Osteoblast (primary cell): ENCODE results near the gene HIVEP2. TPM values are rescaled to one million over a fixed set of nuclear protein-coding genes. Genes with fewer than 3 reads are reported as not detected.

Source experiments
- DNase-seq: peaks from one replicate; pipeline ENCODE4 v3.0.0; 2011; ENCODE audit warnings: low spot score, mixed read lengths; ENCODE audit not compliant: insufficient read length; ENCODE audit errors: missing footprints
- H2AFZ ChIP-seq: 2 replicates; pipeline ENCODE4 v1.6.0; 2011; ENCODE audit warnings: mild to moderate bottlenecking, low read length
- H3K27ac ChIP-seq: 2 replicates; pipeline ENCODE4 v1.5.1; 2011; ENCODE audit warnings: mild to moderate bottlenecking, low read depth, low read length, moderate library complexity
- H3K27me3 ChIP-seq: 2 replicates; pipeline ENCODE4 v1.6.0; 2012; ENCODE audit warnings: mild to moderate bottlenecking, control low read depth, inconsistent platforms, low read length, moderate library complexity; ENCODE audit not compliant: insufficient read depth
- H3K36me3 ChIP-seq: 2 replicates; pipeline ENCODE4 v1.5.1; 2011; ENCODE audit warnings: mild to moderate bottlenecking, low read length, control low read depth, moderate library complexity; ENCODE audit not compliant: insufficient read depth
- H3K4me1 ChIP-seq: 2 replicates; pipeline ENCODE4 v1.5.1; 2011; ENCODE audit warnings: mild to moderate bottlenecking, low read length, control low read depth, moderate library complexity; ENCODE audit not compliant: insufficient read depth
- H3K4me2 ChIP-seq: 2 replicates; pipeline ENCODE4 v1.6.0; 2011; ENCODE audit warnings: mild to moderate bottlenecking, low read length; ENCODE audit not compliant: insufficient read depth
- H3K4me3 ChIP-seq: fragments of 200-600 bp; sonication (generic); 3 replicates; pipeline ENCODE4 v1.5.1; 2012; ENCODE audit warnings: mild to moderate bottlenecking, low read length, inconsistent platforms; ENCODE audit not compliant: insufficient read depth
- H3K79me2 ChIP-seq: 2 replicates; pipeline ENCODE4 v1.6.0; 2012; ENCODE audit warnings: mild to moderate bottlenecking, low read length, control low read depth, inconsistent platforms; ENCODE audit not compliant: insufficient read depth
- H3K9me3 ChIP-seq: 2 replicates; pipeline ENCODE4 v1.5.1; 2011; ENCODE audit warnings: low read depth, low read length, control low read depth
- H4K20me1 ChIP-seq: 2 replicates; pipeline ENCODE4 v1.6.0; 2012; ENCODE audit warnings: mild to moderate bottlenecking, low read length, control low read depth; ENCODE audit not compliant: insufficient read depth
- total RNA-seq: library from RNA; depleted of rRNA; stranded (reverse); fragments of >200 nt; gene quantifications from 2 replicates; pipeline ENCODE4 v1.2.3, GENCODE V29; 2012
- TF ChIP-seq, protein P1 (sequence below): IDR thresholded peaks from 2 replicates; pipeline ENCODE4 v1.5.1; 2011; ENCODE audit warnings: mild to moderate bottlenecking, low read depth, low read length, moderate library complexity; ENCODE audit errors: extremely low read depth

Gene HIVEP2
- total RNA-seq, 1 donor, result 30.4 TPM

DNA sequence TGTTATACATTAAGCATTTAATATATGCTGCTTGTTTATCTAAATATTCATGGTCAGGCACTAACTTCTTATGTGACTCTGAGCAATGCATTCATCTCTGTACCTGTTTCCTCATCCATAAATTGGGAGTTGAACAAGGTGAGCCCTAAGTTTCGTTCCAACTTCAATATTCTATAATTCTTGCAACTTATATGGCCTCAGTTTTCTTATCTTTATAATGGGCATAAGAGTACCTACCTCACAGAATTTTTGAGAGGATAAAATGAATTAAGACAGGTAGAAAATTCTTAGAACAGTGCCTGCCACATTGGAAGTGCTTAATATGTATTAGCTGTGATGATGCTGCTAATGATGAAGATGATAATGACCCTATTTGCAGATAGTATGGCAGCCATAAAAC lies 11.8 kb upstream of the HIVEP2 start:
- H3K27me3 ChIP-seq, result no peaks in the 10 kb centered on the region
- H3K79me2 ChIP-seq, result no peaks in the 10 kb centered on the region
- DNase-seq, result no peak
- no peaks in the 10 kb centered on the region for H4K20me1 ChIP-seq
- H3K4me1 ChIP-seq, result peaks cover 7% of the 10 kb centered on the region
- H3K4me3 ChIP-seq, result no peak overlapping the region
- TF ChIP-seq, protein P1, sequence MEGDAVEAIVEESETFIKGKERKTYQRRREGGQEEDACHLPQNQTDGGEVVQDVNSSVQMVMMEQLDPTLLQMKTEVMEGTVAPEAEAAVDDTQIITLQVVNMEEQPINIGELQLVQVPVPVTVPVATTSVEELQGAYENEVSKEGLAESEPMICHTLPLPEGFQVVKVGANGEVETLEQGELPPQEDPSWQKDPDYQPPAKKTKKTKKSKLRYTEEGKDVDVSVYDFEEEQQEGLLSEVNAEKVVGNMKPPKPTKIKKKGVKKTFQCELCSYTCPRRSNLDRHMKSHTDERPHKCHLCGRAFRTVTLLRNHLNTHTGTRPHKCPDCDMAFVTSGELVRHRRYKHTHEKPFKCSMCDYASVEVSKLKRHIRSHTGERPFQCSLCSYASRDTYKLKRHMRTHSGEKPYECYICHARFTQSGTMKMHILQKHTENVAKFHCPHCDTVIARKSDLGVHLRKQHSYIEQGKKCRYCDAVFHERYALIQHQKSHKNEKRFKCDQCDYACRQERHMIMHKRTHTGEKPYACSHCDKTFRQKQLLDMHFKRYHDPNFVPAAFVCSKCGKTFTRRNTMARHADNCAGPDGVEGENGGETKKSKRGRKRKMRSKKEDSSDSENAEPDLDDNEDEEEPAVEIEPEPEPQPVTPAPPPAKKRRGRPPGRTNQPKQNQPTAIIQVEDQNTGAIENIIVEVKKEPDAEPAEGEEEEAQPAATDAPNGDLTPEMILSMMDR, result no peak
- H3K36me3 ChIP-seq, result no peaks in the 10 kb centered on the region
- H3K27ac ChIP-seq, result no peak overlapping the region
- H2AFZ ChIP-seq, result no peak overlapping the region
- no peaks in the 10 kb centered on the region for H3K9me3 ChIP-seq
- no peak overlapping the region for H3K4me2 ChIP-seq

DNA sequence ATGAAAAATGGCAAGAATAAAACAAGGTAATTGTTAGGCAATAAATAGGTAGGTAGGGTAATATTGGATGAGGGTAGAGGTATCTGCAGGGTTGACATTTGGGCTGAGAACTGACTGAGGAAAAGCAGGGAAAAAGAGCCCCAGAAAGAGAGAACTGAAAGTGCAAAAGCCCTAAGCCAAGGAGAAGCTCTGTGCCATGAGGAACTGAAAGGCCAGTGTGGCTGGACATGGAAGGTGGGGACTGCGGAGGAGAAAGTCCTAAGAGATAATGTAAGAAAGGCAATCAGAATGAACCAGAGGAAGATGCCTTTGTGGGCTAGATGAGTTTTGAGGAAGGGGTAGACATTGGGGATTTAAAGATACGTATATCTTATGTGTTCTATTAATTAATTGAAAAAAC lies 9.9 kb upstream of the HIVEP2 start:
- Histone ChIP-seq H3K27me3 (no peaks in the 10 kb centered on the region), H3K79me2 (no peaks in the 10 kb centered on the region), H4K20me1 (no peaks in the 10 kb centered on the region), H3K4me3 (no peak overlapping the region), H3K4me2 (no peak overlapping the region), H3K4me1 (peaks cover 4% of the 10 kb centered on the region), H3K9me3 (no peaks in the 10 kb centered on the region), H2AFZ (no peak overlapping the region), H3K36me3 (no peaks in the 10 kb centered on the region), H3K27ac (no peak overlapping the region)
- TF ChIP-seq, protein P1, result no peak
- no peak for DNase-seq

DNA sequence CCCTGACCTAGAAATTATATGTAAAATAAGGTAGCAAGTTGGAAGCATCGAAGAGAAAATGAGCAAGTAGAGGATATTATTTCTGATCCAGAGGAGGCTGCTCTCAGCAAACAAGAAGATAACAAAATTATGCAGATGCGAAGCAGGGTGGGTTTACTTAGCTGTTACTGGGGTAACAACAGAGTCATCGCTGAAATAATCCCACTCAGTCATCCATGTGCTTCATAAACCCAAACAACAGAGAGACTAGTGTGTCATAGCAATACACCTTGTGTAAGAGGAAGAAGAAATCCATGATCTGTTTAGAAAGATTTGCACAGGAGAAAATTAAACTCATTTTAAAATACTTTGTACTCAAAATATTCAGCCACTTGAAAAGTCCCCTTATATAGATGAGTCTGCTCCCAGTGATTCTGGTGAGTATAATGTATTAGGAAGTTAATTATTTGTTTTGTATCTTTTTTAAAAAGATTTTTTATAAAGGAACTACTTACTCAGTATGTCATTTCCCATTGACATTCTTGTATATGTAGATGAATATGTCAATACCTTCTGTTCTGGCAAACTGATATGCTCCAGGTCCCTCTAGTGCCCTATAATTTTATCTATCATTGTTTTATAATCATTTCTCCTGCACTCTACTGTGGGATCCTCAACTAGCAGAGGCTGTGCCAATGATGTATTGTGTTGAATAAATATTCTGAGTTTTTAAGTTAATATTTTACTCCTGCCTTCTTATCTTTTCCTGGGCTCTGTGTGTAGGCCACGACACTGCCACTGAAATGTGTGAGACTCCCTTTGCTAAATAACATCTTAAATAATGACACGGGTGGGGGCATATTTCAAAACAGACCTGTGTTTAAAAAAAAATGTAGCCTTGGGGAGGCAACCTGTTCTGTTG lies 8.6 kb upstream of the HIVEP2 start:
- Histone ChIP-seq H3K79me2 (no peaks in the 10 kb centered on the region), H3K36me3 (no peaks in the 10 kb centered on the region), H3K4me1 (no peaks in the 10 kb centered on the region), H3K4me2 (no peak overlapping the region), H3K27me3 (no peaks in the 10 kb centered on the region), H3K4me3 (no peak overlapping the region), H4K20me1 (no peaks in the 10 kb centered on the region), H3K27ac (no peak overlapping the region), H2AFZ (no peak overlapping the region), H3K9me3 (no peaks in the 10 kb centered on the region)
- TF ChIP-seq, protein P1, result no peak
- no peak for DNase-seq

DNA sequence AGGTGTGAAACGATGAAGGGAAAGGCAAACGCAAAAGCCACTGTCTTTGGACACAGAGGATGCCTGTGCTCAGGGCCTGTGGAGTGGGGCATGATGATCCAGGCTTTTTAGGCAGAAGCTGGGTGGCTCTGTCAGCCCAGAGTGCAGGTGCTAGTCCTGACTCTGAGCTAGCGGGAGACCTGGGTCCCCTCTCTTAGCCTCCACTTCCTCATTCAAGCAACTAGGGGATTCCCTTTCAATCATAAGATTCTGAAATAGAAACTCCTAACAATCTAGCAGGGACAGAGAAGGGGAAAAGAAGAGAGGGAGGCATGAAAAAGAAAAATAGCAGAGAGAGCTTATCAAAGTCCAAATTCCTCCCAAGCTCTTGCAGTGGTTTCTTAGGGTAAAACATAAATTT lies 7.6 kb upstream of the HIVEP2 start:
- TF ChIP-seq, protein P1, result no peak
- H3K4me3 ChIP-seq, result no peak overlapping the region
- H2AFZ ChIP-seq, result no peak overlapping the region
- H3K27me3 ChIP-seq, result no peaks in the 10 kb centered on the region
- no peaks in the 10 kb centered on the region for H3K9me3 ChIP-seq
- no peaks in the 10 kb centered on the region for H3K79me2 ChIP-seq
- H4K20me1 ChIP-seq, result no peaks in the 10 kb centered on the region
- no peak for DNase-seq
- H3K27ac ChIP-seq, result no peak overlapping the region
- H3K4me1 ChIP-seq, result no peaks in the 10 kb centered on the region
- no peaks in the 10 kb centered on the region for H3K36me3 ChIP-seq
- H3K4me2 ChIP-seq, result no peak overlapping the region
